HG02870 (cell line): ENCODE measurements around the gene MARS2.
"Not testable (repeated sequence)": the region's sequence is repeated elsewhere in the genome, so short reads cannot be mapped to it uniquely, and the experiment has no call there.

Source experiments
- ATAC-seq: cut with Tn5 transposase; IDR thresholded peaks from one replicate; pipeline ENCODE4 v1.9.1; 2021; ENCODE audit warnings: mild to moderate bottlenecking, moderate library complexity; ENCODE audit not compliant: unreplicated experiment

The MARS2 gene

DNA sequence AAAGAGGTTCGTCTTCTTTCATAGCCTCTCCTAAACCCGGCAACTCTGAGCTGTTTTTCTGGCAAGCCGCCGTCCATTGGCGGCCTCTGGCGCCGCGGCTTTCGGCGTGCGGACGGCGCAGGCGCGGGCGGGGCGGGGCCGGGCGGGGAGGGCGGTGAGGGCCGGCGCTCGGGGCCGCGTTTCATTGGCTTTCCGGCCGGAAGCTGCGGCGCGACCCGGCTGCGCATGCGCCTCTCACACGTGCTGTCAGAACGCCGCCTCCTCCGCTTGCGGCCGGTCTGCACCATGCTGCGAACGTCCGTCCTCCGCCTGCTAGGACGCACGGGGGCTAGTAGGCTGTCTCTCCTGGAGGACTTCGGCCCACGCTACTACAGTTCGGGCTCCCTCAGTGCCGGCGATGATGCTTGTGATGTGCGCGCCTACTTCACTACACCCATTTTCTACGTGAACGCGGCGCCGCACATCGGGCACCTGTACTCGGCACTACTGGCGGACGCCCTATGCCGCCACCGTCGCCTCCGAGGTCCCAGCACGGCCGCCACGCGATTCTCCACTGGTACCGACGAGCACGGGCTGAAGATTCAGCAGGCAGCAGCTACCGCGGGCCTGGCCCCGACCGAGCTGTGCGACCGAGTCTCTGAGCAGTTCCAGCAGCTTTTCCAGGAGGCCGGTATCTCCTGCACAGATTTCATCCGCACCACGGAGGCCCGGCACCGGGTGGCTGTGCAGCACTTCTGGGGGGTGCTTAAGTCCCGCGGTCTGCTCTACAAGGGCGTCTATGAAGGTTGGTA lies at the start of gene MARS2:
TSS of gene MARS2 (plus strand) at position 249 of the 791 bp plus-strand sequence. CDS start at position 286, 37 bp downstream.
- peak; percentile 85 for ATAC-seq

DNA sequence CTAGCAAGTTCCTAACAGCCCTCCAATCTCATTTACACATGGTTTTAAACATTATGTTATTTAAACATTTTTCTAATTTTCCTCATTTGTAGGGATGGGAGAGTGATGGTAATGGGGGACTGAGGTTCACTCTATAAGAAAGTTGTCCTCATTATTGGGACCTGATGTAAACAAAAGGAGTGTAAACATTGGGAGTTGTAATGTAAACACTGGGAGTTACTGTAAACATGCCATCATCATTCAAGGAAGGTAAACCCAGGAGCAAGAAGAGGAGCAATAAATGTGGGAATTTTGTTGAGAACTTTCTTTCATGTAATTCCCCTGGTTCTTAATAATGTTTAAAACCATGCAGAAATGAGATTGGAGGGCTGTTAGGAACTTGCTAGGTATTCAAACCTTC lies 47.6 kb upstream of the MARS2 start:
- no peak for ATAC-seq

DNA sequence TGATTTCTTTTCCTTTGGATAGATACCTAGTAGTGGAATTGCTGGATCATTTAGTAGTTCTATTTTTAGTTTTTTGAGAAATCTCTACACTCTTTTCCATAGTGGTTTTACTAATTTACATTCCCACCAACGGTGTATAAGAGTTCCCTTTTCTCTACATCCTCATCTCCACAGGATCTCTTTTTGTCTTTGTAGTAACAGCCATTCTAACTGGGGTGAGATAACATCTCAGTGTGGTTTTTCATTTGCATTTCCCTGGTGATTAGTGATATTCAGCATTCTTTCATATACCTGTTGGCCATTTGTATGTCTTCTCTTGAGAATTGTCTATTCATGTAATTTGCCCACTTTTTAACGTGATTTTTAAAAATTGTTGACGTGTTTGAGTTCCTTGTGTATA lies 43.5 kb upstream of the MARS2 start:
- ATAC-seq = no peak

DNA sequence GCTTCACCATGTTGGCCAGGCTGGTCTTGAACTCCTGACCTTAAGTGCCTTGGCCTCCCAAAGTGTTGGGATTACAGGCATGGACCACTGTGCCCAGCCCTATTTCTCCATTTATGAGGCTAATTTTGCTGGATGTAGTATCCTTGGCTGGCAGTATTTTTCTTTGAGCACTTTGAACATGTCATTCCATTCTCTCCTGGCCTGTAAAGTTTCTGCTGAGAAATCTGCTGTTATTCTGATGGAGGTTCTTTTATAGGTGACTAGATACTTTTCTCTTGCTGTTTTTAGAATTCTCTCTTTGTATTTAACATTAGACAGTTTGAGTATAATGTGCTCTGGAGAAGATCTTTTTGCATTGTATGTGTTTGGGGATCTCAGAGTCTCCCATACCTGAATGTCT lies 38.9 kb upstream of the MARS2 start:
- no peak for ATAC-seq

DNA sequence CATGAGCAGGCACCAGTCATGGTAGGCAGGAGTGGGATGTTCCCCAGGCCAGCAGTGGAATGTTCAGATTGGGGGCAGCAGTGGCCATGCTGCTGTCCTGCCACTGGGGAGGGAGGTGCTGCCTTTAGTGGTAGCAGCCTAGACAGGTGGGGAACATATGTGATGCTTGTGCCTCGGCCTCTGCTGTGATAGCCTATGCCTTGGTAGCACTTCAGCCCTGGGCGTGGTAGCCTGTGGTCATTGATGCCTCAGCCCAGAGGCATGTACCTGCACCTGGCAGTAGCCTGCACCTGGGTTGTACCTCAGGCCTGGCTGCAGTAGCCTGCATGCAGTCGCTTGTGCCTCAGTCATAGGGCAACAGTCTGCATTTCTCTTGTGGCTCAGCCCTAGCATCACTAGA lies 36.9 kb upstream of the MARS2 start:
- no peak for ATAC-seq

DNA sequence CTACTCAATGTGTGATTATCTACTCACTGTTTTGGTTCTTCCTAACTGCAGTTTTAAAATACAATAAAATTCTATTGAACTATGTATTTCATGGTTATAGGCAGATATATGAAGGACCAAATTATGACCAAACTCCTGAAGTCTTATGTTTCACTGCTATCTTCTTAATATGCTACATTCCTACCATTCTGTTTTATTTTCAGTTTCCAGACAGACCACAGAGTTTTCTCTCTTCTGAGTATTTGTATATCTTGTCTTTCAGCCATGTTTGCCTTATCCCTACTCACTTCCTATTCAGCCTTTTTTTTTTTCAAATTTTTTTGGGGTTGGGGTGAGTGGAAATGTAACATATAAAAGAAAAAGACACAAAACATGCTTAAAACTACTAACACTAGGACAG lies 36.1 kb upstream of the MARS2 start:
- ATAC-seq = no peak

DNA sequence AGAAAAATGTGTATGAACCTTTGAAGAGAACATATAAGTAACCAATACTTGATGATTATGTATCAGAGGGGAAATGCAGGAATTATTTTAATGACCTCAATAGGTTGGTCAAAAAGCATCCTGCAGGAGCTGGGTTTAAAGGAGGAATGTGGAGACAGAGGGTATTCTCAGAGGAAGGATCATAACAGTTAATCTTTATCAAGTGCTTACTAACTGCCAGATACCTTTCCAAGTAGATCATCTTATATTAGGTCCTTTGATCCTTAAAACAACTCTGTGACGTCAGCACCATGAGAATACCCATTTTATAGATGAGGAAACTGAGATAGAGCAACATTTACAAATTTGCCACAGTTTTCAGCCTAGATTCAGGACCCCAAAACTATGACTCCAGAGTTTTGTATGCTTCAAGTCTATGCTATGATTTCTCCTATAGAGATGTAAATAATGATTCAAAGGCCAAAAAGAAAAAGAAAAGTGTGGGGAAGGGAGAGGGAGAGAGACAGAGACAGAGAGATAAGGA lies 32.7 kb upstream of the MARS2 start:
- no peak for ATAC-seq

DNA sequence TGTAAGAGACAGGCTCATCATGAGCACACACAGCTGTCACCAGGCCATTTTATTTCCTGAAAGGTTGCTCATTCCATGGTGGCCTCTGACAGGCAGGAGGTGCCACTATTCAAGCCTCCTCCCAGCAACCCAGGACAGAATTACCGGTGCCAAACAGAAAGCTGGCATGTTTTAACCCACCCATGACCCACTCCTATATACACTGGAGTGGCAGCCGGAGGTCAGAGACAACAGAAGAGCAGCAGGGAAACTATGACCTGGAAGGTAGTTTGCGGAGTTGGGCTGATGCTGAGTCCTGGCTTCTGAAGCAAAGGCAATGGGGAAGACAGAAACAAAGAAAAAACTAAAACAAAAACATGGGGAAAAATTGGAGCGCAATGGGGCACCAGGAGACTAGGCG lies 32.1 kb upstream of the MARS2 start:
- no peak for ATAC-seq

DNA sequence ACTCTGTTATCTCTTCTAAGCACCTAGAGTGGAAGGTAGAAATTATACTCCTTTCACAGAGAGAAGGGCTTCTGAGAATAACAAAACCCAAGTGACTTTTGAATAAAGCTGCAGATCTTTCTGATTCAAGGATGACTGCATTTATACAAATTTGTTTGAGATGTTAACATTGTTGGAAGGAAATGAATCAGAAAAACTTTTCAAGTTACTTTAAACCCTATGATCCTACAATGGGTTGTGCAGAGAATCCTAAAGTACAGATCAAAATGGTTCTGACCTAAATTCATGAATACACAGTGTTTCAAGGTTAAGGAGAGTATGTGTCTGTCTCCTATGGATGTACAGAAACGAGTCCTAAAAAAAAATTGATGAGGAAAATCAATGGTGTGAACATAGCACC lies 31.6 kb upstream of the MARS2 start:
- no peak for ATAC-seq

DNA sequence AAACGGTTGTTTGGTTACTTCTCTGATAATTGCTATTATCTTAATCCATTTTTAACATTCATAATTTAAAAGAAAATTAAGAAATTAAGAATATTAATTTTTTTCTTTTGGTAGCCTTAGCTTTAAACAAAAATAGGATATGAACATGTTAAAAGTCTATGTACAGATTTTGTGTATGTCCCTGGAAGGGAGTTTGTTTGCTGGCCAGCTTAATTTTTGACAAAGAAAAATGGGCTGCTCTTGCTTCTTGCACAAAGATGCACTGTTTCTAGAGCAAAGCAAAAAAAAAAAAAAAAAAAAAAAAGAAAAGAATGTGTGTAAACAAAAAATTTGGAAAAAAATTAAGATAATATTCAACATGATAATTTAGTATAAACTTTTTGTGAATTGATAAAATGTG lies 31.1 kb upstream of the MARS2 start:
- ATAC-seq = no peak

DNA sequence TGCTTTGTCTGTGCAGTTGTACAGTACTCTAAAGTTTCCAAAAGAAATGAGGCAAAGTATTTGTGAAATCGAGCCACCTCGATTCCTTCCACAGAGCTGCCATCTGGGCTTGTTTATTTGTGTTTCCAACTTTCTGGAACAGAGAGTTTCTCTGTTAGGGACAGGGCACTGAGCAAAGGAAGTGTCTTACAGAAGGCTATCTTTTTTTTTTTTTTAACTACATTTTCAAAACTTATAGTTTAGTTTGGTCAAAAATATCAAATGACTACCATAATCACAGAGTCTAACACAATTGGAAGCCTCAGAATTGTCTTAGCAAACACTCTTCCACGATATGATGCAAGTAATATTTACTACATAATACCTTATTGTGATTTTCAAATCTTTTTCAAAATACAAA lies 30.6 kb upstream of the MARS2 start:
- no peak for ATAC-seq

DNA sequence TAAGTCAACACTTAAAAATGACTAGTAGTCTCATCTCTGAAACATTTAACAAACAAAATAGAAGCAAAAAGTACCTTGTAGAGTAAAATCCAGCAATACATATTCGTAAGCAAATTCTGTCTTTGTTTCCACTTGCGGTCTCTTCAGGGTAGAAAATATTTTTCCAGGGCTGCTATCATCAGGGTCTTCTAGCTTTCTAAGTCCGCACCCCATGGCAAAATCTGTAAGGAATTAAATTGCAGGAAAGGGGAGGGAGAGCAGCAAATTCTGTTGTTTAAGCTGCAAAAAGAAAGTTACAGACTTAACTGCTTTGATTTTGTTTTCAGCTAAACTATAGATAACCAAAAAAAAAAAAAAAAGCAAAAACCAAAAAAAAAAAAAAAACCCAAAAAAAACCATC lies 29.9 kb upstream of the MARS2 start, which contains the start of gene RFTN2:
TSS of gene RFTN2 (minus strand) at position 342 of the 400 bp plus-strand sequence. CDS start at position 213, 129 bp downstream.
- no peak for ATAC-seq

DNA sequence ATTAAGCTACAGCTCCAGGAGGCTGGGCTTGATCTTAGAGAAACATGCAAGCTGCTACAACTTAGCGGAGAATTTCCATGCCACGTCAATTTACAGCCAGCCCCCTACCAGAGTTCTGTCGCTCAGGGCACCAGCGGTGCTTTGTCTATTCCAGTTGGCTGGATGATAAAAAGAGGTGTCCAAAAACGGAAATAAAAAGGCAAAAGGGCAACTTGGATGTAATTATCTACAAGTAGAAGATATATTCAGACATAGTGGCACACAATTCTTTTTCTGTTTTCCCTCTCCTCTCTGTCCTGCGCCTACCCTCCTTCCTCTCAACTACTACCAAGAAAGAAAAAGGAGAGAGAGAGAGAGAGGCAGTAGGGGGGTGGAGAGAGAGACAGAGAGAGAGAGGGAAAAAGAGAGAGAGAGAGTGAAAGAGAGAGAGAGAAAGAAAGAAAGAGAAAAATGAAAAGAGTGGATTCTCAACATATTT lies 29.4 kb upstream of the MARS2 start:
- no peak for ATAC-seq

DNA sequence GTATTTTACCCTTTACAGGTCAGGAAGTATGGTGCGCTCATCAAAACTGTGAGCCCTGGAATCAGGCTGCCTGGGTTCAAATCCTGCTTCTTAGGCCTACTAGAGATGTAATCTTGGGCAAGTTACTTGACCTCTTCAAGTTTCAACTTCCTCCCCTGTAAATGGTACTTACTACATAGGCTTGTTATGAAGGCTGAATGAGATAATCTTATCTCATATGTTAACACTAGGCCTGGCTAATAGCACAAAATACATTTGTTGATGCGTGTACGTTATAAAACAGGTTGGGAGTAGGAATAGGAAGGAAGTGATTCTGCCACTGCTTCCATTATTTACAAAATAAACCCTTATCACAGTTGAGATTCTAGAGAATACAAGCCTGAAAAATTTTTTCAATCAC lies 28.1 kb upstream of the MARS2 start:
- no peak for ATAC-seq

DNA sequence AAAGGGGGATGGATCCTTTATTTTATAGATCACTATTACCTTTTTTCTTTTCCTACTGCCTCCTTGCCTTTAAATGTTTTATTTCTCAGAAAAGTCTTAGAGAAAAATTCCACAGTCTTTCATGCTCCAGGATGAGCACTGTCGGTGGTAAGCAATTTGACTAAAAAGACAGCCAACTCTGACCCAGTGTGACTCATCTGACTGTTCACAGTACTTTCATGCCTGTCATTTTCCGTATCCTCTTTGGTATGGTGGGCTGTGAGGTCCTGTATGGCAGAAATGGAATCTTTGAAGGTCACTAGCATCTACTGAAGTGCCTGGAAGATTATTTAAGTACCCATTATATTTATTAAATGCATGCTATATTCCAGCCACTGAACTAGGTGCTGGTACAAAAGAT lies 27.7 kb upstream of the MARS2 start:
- no peak for ATAC-seq

DNA sequence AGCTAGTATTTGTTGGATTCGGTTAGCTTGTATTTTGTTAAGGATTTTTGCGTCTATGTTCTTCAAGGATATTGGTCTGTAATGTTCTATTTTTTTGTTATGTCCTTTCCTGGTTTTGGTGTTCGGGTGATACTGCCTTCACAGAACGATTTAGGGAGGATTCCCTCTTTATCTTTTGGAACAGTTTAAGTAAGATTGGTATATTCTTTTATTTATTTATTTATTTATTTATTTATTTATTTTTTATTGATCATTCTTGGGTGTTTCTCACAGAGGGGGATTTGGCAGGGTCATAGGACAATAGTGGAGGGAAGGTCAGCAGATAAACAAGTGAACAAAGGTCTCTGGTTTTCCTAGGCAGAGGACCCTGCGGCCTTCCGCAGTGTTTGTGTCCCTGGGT lies 10.0 kb upstream of the MARS2 start:
- ATAC-seq = not testable (repeated sequence)

DNA sequence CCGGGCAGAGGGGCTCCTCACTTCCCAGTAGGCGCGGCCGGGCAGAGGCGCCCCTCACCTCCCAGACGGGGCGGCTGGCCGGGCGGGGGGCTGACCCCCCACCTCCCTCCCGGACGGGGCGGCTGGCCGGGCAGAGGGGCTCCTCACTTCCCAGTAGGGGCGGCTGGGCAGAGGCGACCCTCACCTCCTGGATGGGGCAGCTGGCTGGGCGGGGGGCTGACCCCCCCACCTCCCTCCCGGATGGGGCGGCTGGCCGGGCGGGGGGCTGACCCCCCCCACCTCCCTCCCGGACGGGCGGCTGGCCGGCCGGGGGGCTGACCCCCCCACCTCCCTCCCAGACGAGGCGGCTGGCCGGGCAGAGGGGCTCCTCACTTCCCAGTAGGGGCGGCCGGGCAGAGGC lies 9.2 kb upstream of the MARS2 start:
- ATAC-seq = not testable (repeated sequence)

DNA sequence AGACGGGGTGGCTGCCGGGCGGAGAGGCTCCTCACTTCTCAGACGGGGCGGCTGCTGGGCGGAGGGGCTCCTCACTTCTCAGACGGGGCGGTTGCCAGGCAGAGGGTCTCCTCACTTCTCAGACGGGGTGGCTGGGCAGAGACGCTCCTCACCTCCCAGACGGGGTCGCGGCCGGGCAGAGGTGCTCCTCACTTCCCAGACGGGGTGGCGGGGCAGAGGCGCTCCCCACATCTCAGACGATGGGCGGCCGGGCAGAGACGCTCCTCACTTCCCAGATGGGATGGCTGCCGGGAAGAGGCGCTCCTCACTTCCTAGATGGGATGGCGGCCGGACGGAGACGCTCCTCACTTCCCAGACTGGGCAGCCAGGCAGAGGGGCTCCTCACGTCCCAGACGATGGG lies 8.6 kb upstream of the MARS2 start:
- ATAC-seq = not testable (repeated sequence)

DNA sequence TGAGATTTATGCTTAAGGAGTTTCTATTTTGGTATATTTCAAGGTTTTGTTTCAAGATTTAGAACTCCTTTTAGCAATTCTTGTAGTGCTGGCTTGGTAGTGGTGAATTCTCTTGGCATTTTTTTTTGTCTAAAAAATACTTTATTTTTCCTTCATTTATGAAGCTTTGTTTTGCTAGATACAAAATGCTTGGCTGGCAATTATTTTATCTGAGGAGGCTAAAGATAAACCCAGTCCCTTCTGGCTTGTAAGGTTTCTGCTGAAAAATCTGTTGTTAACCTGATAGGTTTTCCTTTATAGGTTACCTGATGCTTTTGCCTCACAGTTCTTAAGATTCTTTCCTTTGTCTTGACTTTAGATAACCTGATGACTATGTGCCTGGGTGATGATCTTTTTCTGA lies 5.4 kb upstream of the MARS2 start:
- not testable (repeated sequence) for ATAC-seq

DNA sequence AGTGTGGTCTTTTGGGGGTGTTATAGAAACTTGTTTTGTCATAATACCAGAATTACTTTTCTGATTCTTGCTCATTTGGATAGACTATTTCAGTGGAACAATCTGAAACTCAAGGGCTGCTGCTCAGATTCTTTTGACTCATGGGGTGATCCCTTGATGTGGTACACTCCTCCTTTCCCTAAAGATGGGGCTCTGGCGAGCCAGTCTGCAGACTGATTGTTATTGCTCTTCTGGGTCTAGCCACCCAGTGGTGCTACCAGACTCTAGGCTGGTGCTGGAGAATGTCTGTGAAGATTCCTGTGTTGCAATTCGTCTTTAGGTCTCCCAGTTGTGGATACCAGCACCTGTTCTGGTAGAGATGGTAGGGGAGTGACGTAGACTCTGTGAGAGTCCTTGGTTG lies 4.2 kb upstream of the MARS2 start:
- ATAC-seq = no peak

DNA sequence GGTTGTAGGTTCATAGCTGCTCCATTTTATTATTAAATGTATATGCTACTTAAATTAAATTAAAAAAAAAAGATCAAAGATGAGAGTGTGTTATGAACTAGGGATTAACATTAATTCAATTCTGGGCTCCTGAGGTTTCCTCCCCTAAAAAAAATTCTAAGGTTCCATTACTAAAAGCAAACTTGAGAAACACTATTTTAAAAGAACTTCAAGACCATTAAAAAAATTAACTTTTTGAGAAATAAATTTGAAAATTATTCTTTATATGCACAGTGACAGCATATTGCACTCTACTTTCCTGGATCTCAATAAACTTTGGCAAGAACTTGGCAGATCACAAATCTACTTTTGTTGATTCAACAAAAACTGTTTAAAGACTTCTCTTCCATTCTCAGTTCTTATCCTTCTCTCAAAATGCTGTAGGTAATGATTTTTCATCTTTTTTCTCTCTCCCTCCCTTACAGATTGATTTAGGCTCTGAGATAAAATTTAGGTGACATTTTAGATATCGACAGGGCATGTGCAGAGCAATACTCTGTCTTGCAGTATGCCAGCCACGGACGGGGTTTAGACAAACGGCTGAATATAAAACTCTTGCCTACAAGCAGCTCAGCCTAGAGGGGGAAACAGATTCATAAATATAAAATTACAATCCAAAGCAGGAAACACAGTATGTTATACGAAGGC lies 592 bp upstream of the MARS2 start:
- ATAC-seq = peak; percentile 32
